ENCODE data around the gene SLC6A9.

The SLC6A9 gene

DNA sequence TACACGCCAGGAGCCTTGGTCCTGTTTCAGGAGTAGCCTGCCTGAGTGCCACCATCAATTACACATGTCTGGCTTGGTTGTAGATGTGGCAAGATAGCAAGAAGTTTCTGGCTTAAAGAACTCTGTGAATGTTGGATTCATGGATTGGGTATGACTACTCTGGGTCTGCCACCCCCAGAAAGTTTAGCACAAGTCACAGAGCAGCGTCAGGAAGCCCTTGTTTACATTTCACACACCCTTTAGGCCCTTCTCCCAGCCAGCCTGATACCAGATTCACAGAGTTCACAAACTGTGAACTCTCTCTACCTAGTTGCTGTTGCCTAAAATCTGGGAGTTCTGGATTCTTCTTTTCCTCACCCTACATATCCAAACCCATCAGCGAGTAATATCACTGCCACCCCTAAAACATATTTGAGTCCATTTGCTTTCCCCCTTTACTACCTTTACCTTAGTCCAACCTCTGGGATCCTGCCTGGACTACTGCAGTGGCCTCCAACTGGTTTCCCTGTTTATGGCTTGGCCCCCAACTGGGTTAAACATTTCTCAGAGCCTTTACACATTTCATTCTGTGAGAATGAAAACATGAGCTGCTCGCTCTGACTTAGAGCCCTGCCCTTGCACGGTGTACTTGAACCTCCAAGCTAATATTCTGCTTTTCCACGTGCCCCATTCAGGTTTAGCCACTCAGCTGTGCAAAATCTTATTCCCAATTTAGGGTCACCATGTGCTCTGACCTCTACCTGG is 43.9 kb downstream of the SLC6A9 start:
- no peak overlapping the region for H3K4me3 ChIP-seq (replicated peaks in 1 of 2; ENCODE audit: low read depth in 2 of 2, low read length in 2 of 2)
- DNase-seq (ENCODE audit: low read depth in 2 of 2): no peak
- TF ChIP-seq CTCF (IDR thresholded peaks at IDR 0.05; ENCODE audit: low read depth, low read length): no peak

DNA sequence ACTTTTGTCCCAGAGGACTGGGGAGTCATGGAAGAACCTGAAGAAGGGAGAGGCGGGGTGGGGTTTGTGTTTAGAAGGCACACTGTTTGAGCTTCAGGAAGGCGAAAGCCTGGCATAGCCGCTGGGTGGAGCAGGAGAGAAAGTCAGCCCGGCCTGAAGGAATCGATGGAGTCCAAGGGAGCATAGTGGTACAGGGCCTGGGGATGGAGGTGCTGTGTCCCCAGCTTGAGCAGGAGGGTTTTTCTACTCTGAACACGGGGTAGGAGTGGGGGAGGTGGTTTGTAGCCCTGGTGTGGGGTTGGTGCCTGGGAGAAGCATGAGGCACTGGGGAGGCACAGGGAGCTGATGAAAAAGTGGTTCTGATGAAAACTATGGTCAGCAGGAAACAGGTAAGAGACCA is 44.5 kb downstream of the SLC6A9 start:
- DNase-seq (ENCODE audit: low read depth in 2 of 2): no peak
- no peak overlapping the region for H3K4me3 ChIP-seq (replicated peaks in 1 of 2; ENCODE audit: low read depth in 2 of 2, low read length in 2 of 2)

DNA sequence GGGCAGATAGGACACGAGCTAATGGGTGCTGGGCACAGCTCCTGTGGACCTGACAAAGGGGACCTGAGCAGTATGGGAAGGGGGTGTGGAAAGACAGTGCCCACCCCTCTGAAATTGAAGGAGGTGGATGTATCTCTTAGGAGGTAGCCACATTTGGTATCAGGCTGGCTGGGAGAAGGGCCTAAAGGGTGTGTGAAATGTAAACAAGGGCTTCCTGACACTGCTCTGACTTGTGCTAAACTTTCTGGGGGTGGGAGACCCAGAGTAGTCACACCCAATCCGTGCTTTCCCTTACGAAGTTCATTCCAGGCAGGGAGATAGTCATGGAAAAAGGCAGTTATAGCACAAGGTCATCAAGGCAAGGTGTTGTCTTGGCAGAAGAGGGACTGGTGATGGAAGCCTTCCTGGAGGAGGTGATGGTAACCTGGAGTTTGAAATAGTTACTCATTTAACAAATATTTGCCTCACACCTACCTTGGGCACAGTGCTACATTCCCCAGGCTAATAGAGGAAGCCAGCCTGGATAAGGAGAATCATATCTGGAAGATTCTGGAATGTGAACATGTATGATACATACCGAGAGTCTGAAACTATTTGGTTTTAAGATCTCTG is 45.2 kb downstream of the SLC6A9 start:
- H3K4me3 ChIP-seq (replicated peaks in 1 of 2; ENCODE audit: low read depth in 2 of 2, low read length in 2 of 2): no peak overlapping the region
- no peak for TF ChIP-seq CTCF (IDR thresholded peaks at IDR 0.05; ENCODE audit: low read depth, low read length)
- no peak for DNase-seq (ENCODE audit: low read depth in 2 of 2)

More for the DNA sequence above, 44.5 kb downstream of the SLC6A9 start:
- TF ChIP-seq CTCF (IDR thresholded peaks at IDR 0.05; ENCODE audit: low read depth, low read length): no peak

DNA sequence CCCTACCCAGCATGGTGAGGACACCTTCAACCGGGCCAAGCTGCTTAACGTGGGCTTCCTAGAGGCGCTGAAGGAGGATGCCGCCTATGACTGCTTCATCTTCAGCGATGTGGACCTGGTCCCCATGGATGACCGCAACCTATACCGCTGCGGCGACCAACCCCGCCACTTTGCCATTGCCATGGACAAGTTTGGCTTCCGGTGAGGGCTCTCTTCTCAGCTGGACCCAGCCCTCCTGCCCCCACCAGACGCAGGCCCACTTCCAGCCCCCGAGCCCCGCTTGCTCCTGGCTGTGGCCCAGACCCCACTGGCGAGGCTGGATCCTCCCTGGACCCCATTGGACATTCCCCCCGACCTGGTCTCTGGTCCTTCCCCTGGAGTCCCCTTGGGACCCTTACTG is 46.4 kb downstream of the SLC6A9 start:
- TF ChIP-seq CTCF (IDR thresholded peaks at IDR 0.05; ENCODE audit: low read depth, low read length): no peak
- no peak for DNase-seq (ENCODE audit: low read depth in 2 of 2)
- H3K4me3 ChIP-seq (replicated peaks in 1 of 2; ENCODE audit: low read depth in 2 of 2, low read length in 2 of 2): no peak overlapping the region

GRCh38 chr1:43983253-43983899 is 47.9 kb downstream of the SLC6A9 start:
- no peak for DNase-seq (ENCODE audit: low read depth in 2 of 2)
- H3K4me3 ChIP-seq (replicated peaks in 1 of 2; ENCODE audit: low read depth in 2 of 2, low read length in 2 of 2): no peak overlapping the region
- TF ChIP-seq CTCF (IDR thresholded peaks at IDR 0.05; ENCODE audit: low read depth, low read length): no peak

DNA sequence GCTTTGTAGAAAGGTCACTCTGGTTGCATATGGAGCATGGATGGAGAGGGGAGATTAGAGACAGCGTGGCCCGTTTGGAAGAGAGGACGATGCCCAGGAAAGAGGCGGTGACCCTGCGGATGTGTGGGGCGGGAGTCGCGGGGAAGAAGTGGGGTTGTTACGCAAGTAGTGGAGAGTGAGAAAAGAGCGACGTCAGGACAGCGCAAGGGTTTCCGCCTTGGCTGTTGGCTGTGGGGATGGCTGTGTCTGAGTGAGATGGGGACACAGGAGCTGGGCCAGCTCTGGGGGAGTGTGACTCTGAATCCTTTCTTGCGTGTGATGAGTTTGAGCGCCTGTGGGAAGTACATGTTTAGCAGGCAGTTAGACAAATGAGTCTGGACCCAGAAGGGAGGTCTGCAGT is 48.5 kb downstream of the SLC6A9 start:
- no peak overlapping the region for H3K4me3 ChIP-seq (replicated peaks in 1 of 2; ENCODE audit: low read depth in 2 of 2, low read length in 2 of 2)
- no peak for TF ChIP-seq CTCF (IDR thresholded peaks at IDR 0.05; ENCODE audit: low read depth, low read length)
- no peak for DNase-seq (ENCODE audit: low read depth in 2 of 2)

All from cardiac fibroblast (primary cell).